Thoracic aorta (tissue), 2 donors: ENCODE measurements around the gene TDRD12. TPM values are rescaled to one million over a fixed set of nuclear protein-coding genes. Genes with fewer than 3 reads are reported as not detected.
"Not testable (repeated sequence)": the region's sequence is repeated elsewhere in the genome, so short reads cannot be mapped to it uniquely, and the experiment has no call there.

ENCODE experiments used
- ATAC-seq: fragments of 150-250 bp; one replicate; pipeline ENCODE4 v1.8.0; 2017; ENCODE audit warnings: low read depth; ENCODE audit not compliant: insufficient number of reproducible peaks, low FRiP score
- DNase-seq: peaks from one replicate; pipeline ENCODE4 v3.0.0-alpha.2; 2020; ENCODE audit warnings: low spot score
- H3K27ac ChIP-seq, 2 donors: fragments of 200-600 bp; sonication (generic); 1 replicate in 1 of 2; 2 replicates in 1 of 2; pipeline ENCODE4 v1.5.1; 2016; ENCODE audit warnings: mild to moderate bottlenecking in 2 of 2, moderate library complexity in 2 of 2
- H3K27me3 ChIP-seq: fragments of 200-600 bp; sonication (generic); replicated peaks from 2 replicates; pipeline ENCODE4 v1.6.0; 2016; ENCODE audit warnings: mild to moderate bottlenecking; ENCODE audit not compliant: insufficient read depth
- H3K36me3 ChIP-seq: fragments of 200-600 bp; sonication (generic); one replicate; pipeline ENCODE4 v1.5.1; 2016
- H3K4me1 ChIP-seq, 2 donors: fragments of 200-600 bp; sonication (generic); 1 replicate in 1 of 2; 2 replicates in 1 of 2; pipeline versions ENCODE4 v1.5.1 to v1.6.0; 2016; ENCODE audit warnings: low read depth in 2 of 2, mild to moderate bottlenecking in 1 of 2; ENCODE audit not compliant: control insufficient read depth in 1 of 2
- H3K4me3 ChIP-seq: fragments of 200-600 bp; sonication (generic); 2 replicates; pipeline ENCODE4 v1.5.1; 2016; ENCODE audit warnings: mild to moderate bottlenecking
- H3K9me3 ChIP-seq: fragments of 200-600 bp; sonication (generic); 2 replicates; pipeline ENCODE4 v1.5.1; 2016
- total RNA-seq, 2 donors: library from RNA; depleted of rRNA; stranded (reverse); fragments of >200 nt; gene quantifications; one replicate each; pipeline versions ENCODE4 v1.1.0 to v1.2.3, GENCODE V29; 2016
- TF ChIP-seq, protein P1 (sequence below): fragments of 200-600 bp; sonication (generic); IDR thresholded peaks from one replicate; pipeline ENCODE4 v1.5.1; 2019; ENCODE audit warnings: antibody characterized with exemption

Gene TDRD12
- total RNA-seq, 2 donors from 2014 or later = not detected

DNA sequence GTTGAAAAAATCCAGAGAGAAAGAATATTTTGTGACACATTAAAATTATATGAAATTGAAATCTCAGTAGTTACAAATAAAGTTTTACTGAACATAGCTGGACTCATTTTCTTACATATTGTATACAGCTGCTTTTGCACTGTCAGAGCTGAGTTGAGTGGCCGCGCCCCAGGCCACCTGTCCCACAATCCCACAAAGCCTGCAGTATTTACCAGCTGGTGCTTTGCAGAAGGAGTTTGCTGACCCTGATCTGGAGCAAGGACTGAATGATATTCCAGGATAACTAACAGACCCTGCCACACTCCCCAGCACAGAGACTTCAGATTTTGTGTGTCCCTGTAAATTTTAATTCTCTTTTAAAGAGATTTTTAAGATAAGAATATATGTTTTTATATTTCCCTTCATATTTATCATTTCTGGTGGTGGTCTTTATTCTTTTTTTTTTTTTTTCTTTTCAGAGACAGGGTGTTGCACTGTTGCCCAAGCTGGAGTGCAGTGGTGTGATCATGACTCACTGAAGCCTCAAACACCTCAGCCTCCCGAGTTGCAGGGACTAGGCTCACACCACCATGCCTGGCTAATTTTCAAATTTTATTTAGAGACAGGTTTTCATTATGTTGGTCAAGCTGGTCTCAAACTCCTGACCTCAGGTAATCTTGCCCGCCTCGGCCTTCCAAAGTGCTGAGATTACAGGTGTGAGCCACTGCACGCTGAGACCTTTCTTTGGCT lies 48.5 kb downstream of the TDRD12 start:
- H3K27ac ChIP-seq = no peak overlapping the region
- H3K4me3 ChIP-seq = no peak overlapping the region
- TF ChIP-seq, protein P1, sequence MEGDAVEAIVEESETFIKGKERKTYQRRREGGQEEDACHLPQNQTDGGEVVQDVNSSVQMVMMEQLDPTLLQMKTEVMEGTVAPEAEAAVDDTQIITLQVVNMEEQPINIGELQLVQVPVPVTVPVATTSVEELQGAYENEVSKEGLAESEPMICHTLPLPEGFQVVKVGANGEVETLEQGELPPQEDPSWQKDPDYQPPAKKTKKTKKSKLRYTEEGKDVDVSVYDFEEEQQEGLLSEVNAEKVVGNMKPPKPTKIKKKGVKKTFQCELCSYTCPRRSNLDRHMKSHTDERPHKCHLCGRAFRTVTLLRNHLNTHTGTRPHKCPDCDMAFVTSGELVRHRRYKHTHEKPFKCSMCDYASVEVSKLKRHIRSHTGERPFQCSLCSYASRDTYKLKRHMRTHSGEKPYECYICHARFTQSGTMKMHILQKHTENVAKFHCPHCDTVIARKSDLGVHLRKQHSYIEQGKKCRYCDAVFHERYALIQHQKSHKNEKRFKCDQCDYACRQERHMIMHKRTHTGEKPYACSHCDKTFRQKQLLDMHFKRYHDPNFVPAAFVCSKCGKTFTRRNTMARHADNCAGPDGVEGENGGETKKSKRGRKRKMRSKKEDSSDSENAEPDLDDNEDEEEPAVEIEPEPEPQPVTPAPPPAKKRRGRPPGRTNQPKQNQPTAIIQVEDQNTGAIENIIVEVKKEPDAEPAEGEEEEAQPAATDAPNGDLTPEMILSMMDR = no peak
- H3K9me3 ChIP-seq = no peaks in the 10 kb centered on the region
- DNase-seq = no peak
- H3K27me3 ChIP-seq = no peaks in the 10 kb centered on the region
- H3K4me1 ChIP-seq = no peaks in the 10 kb centered on the region
- no peak for ATAC-seq
- H3K36me3 ChIP-seq = no peaks in the 10 kb centered on the region

DNA sequence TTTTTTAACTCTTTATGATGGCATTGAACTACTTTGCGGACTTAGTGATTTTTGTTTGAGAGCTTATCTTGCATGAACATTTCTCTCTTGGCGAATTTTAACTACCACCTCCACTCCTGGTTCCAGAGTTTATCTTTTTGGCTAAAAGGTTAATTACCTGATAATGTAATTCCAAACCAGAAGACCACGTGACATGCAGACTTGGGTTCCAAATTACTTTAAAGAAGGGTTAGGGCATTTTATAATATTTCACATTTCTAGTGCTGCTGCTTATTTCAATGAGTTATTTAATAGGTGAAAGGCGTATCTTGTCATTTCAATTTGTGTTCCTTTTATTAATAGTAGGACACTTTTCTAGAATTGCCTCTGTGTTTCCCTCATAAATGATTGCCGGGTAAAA lies 52.0 kb downstream of the TDRD12 start:
- Histone ChIP-seq H3K27ac (no peak overlapping the region), H3K27me3 (no peaks in the 10 kb centered on the region), H3K9me3 (no peaks in the 10 kb centered on the region), H3K4me1 (no peaks in the 10 kb centered on the region), H3K4me3 (no peak overlapping the region), H3K36me3 (no peaks in the 10 kb centered on the region)
- no peak for DNase-seq
- TF ChIP-seq, protein P1 = no peak
- ATAC-seq = no peak

DNA sequence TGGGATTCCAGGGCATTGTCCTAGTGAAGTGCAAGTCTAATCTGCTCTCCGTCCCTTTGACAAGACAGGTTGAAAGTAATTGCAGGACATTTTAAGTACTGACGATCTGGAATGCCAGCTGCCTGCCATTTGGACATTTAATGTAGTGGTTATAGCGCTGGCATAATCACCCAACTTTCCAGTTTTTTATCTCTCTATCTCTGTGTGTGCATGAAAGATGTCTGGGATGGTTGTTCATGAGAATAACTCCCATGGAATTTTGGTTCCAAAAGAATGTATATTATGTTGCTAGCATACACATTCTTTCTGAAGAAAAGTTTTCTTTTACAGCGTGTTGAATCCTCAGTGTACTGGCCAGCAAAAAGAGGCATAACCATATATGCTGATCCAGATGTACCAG lies 53.6 kb downstream of the TDRD12 start:
- Histone ChIP-seq H3K9me3 (no peaks in the 10 kb centered on the region), H3K4me1 (no peaks in the 10 kb centered on the region), H3K4me3 (no peak overlapping the region), H3K27me3 (no peaks in the 10 kb centered on the region), H3K36me3 (no peaks in the 10 kb centered on the region), H3K27ac (no peak overlapping the region)
- DNase-seq (no peak), ATAC-seq (no peak)
- TF ChIP-seq, protein P1 = no peak

DNA sequence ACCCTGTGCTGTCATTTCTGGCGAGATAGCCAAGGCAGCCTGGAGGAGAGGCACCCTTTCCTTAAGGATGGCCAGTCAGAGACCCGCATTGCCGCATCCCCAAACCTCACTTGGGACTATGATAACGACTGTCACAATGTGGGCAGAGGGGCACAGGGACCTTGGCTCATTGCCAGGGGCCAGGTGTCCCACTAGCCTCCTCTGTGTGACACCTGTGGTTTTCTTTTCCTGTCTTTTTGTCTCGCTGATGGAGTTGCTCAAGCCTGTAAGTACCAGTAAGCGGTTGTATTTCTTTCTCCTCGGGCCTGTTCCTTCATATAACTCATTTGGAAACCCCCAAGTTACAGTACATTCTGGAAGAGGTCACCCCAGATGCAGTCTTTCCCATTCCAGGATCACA lies 59.5 kb downstream of the TDRD12 start:
- Histone ChIP-seq H3K4me3 (no peak overlapping the region), H3K9me3 (peaks cover 6% of the 10 kb centered on the region), H3K36me3 (no peaks in the 10 kb centered on the region), H3K4me1 (no peaks in the 10 kb centered on the region), H3K27ac (no peak overlapping the region), H3K27me3 (no peaks in the 10 kb centered on the region)
- ATAC-seq = no peak
- DNase-seq = no peak
- TF ChIP-seq, protein P1 = no peak

DNA sequence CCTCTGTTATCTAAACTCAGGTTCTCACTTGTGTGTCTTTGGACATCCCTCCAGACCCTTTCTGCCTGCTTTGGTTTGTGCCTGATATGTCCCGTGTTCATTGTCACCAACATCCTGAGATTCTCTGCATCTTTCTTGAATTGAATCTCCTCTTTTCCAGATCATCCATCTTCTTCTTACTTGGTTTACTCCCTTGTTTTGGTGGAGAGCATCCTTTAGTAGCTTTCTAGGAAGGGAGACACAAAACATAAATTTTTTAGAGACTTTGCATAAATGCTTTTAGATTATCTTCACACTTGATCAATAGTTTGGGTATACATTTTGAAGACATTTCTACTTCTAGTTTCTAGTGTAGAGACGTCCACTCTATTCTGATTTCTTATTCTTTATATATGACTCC lies 61.7 kb downstream of the TDRD12 start:
- Histone ChIP-seq H3K27me3 (no peaks in the 10 kb centered on the region), H3K4me1 (no peaks in the 10 kb centered on the region), H3K4me3 (no peak overlapping the region), H3K9me3 (peaks cover 6% of the 10 kb centered on the region), H3K36me3 (no peaks in the 10 kb centered on the region), H3K27ac (no peak overlapping the region)
- DNase-seq = no peak
- TF ChIP-seq, protein P1 = no peak
- no peak for ATAC-seq

DNA sequence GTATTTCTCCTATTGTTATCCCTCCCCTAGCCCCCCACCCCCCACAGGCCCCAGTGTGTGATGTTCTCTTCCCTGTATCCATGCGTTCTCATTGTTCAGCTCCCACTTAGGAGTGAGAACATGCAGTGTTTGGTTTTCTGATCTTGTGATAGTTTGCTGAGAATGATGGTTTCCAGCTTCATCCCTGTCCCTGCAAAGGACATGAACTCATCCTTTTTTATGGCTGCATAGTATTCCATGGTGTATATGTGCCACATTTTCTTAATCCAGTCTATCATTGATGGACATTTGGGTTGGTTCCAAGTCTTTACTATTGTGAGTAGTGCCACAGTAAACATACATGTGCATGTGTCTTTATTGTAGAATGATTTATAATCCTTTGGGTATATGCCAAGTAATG lies 62.5 kb downstream of the TDRD12 start:
- not testable (repeated sequence) for H3K4me3 ChIP-seq, H3K27ac ChIP-seq, H3K9me3 ChIP-seq, H3K36me3 ChIP-seq, DNase-seq, H3K27me3 ChIP-seq, H3K4me1 ChIP-seq, ATAC-seq

DNA sequence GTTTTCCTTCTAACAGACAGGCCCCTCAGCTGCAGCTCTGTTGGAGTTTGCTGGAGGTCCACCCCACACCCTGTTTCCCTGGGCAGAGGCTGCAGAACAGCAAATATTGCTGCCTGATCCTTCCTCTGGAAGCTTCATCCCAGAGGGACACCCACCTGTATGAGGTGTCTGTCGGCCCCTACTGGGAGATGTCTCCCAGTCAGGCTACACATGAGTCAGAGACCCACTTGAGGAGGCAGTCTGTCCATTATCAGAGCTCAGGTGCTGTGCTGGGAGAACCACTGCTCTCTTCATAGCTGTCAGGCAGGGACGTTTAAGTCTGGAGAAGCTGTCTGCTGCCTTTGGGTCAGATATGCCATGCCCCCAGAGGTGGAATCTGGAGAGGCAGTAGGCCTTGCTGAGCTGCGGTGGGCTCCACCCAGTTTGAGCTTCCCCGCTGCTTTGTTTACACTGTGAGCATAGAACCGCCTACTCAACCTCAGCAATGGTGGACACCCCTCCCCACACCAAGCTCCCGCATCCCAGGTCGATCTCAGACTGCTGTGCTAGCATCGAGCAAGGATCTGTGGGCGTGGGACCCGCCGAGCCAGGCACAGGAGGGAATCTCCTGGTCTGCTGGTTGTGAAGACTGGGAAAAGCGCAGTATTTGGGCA lies 67.7 kb downstream of the TDRD12 start:
- H3K4me1 ChIP-seq, ATAC-seq, H3K4me3 ChIP-seq, H3K27me3 ChIP-seq, DNase-seq, H3K27ac ChIP-seq, H3K36me3 ChIP-seq, H3K9me3 ChIP-seq: not testable (repeated sequence)

DNA sequence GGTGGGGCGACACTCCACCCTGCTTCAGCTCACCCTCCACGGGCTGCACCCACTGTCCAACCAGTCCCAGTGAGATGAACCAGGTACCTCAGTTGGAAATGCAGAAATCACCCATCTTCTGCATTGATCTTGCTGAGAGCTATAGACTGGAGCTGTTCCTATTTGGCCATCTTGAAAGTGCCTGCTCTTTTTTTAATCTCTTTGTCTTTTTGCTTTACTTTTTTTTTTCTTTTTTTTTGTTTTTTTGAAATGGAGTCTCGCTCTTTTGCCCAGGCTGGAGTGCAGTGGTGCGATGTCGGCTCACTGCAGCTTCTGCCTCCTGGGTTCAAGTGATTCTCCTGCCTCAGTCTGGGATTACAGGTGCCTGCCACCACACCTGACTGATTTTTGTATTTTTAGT lies 68.3 kb downstream of the TDRD12 start:
- not testable (repeated sequence) for H3K27ac ChIP-seq, H3K9me3 ChIP-seq, H3K4me1 ChIP-seq, ATAC-seq, H3K36me3 ChIP-seq, H3K4me3 ChIP-seq, DNase-seq, H3K27me3 ChIP-seq
